CD4-positive, alpha-beta T cell treated with Interleukin-12 subunit alpha and Interleukin-12 subunit beta, for 1 hour (primary cell): Measurements from ENCODE around the gene PLA2G4F.
"Not testable (repeated sequence)": the region's sequence is repeated elsewhere in the genome, so short reads cannot be mapped to it uniquely, and the experiment has no call there.

Source experiments
- DNase-seq: peaks from one replicate; pipeline ENCODE4 v3.0.0-alpha.2; 2020

Gene PLA2G4F

DNA sequence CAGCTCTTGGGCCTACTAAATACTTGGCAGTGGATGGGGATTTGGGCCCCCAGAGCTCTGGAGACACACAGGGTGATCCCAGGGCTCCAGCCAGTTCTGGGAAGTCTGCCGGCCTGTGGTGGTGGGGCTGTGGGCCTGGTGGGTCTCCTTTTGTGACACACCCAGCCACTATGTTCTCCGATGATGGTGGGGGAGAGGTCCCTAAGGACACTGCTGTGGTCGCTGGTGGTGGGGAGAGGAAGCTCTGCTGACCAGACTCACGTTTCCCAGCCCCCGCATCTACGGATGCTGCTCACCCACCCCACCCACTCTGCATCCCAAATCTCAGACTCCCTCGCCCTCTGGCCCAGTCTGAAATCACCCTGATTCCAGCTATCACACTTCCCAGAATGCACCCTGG is 62.5 kb downstream of the PLA2G4F start:
- DNase-seq, result no peak

DNA sequence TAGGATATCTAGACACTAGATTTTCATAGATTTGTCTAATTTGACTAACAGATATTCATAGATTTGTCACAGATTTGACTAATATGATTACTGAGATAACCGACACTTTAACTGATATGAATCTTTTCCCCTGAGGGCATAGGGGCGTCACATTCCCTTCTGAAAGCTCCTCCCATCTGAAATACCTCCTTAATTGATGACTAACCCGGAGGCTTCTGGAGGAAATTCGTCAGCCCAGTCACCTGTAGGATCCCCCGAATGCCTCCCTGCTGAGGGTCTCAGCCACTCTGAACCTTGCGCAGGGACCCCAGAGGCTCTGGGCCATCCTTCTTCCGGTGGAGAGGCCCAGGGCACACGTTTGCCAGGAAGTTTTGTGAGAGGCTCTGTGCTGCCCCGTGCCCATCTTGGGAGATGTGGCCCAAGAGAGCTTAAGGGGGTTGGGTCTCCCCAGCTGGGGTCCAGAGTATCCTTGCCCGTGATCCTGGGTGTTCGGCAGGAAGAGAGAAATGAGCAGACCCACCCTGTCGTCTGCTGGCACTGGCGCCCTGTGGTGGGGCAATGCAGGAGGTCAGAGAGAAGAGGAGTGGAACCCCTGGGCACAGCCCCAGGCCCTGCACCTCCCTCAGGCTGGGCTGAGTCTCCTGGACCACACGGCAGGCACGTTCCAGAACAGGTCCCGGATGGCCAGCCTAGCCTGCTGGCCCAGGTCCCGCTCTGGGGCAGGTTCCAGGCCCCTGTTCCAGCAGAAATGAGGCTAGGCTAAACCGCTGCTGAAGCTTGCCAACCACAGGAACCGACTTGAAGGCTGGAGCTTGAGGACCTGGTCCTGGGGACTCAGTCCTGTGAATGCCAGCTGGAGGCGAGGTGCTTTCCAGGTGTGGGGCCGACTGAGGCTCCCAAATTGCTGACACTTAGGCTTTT is 63.8 kb downstream of the PLA2G4F start:
- DNase-seq, result no peak

- DNase-seq, result not testable (repeated sequence)
Measured at GRCh38 chr15:42091753-42092397, 64.6 kb downstream of the PLA2G4F start.

DNA sequence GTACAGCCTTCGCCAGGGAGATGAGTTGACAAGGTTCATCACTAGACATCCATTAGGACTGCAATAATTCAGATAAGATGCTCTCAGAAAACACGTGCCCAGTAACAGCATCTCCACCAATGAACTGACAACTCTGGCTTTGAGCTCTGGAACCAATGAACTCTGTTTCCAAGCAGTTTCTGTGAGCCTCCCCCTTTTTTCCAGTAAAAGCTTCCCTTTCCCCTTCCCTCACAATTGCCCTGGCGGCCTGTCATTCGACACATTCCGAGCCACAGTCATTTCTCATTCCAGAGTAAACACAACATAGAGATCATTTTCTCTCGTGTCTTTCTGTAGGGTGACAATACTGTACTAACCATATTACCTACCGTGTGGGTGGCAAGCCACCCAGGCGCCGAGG is 65.7 kb downstream of the PLA2G4F start:
- DNase-seq, result no peak

- DNase-seq, result no peak
Measured at GRCh38 chr15:42090370-42090769, 66.1 kb downstream of the PLA2G4F start.

GRCh38 chr15:42089942-42090341 is 66.5 kb downstream of the PLA2G4F start:
- DNase-seq, result no peak
